Activated naive CD4-positive, alpha-beta T cell treated with anti-CD3 and anti-CD28 coated beads, Interleukin-2, amount 50 U/mL, for 24 hours (primary cell): ENCODE results near the gene TTC21A.
"Not testable (repeated sequence)": the region's sequence is repeated elsewhere in the genome, so short reads cannot be mapped to it uniquely, and the experiment has no call there.

ENCODE experiments used
- H3K27ac Mint-ChIP-seq: one replicate; pipeline ENCODE4 v1.8.0; 2021; ENCODE audit warnings: mild to moderate bottlenecking, mixed read lengths
- H3K27me3 Mint-ChIP-seq: one replicate; pipeline ENCODE4 v1.8.0; 2021; ENCODE audit warnings: mixed read lengths
- H3K36me3 Mint-ChIP-seq: one replicate; pipeline ENCODE4 v1.8.0; 2021; ENCODE audit warnings: mixed read lengths
- H3K4me1 Mint-ChIP-seq: one replicate; pipeline ENCODE4 v1.8.0; 2021; ENCODE audit warnings: mixed read lengths
- H3K4me3 Mint-ChIP-seq: one replicate; pipeline ENCODE4 v1.8.0; 2021; ENCODE audit warnings: mild to moderate bottlenecking, mixed read lengths
- H3K9me3 Mint-ChIP-seq: one replicate; pipeline ENCODE4 v1.8.0; 2021; ENCODE audit warnings: mixed read lengths

Gene TTC21A, protein sequence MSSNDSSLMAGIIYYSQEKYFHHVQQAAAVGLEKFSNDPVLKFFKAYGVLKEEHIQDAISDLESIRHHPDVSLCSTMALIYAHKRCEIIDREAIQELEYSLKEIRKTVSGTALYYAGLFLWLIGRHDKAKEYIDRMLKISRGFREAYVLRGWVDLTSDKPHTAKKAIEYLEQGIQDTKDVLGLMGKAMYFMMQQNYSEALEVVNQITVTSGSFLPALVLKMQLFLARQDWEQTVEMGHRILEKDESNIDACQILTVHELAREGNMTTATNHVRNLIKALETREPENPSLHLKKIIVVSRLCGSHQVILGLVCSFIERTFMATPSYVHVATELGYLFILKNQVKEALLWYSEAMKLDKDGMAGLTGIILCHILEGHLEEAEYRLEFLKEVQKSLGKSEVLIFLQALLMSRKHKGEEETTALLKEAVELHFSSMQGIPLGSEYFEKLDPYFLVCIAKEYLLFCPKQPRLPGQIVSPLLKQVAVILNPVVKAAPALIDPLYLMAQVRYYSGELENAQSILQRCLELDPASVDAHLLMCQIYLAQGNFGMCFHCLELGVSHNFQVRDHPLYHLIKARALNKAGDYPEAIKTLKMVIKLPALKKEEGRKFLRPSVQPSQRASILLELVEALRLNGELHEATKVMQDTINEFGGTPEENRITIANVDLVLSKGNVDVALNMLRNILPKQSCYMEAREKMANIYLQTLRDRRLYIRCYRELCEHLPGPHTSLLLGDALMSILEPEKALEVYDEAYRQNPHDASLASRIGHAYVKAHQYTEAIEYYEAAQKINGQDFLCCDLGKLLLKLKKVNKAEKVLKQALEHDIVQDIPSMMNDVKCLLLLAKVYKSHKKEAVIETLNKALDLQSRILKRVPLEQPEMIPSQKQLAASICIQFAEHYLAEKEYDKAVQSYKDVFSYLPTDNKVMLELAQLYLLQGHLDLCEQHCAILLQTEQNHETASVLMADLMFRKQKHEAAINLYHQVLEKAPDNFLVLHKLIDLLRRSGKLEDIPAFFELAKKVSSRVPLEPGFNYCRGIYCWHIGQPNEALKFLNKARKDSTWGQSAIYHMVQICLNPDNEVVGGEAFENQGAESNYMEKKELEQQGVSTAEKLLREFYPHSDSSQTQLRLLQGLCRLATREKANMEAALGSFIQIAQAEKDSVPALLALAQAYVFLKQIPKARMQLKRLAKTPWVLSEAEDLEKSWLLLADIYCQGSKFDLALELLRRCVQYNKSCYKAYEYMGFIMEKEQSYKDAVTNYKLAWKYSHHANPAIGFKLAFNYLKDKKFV (N-terminal part only)

GRCh38 chr3:39107388-39108199 is at the start of gene TTC21A, which contains the start of gene GORASP1:
Gene TTC21A, plus strand, starts transcription at chr3:39107680. Its CDS starts 158 bp downstream, at chr3:39107838.
Gene GORASP1, minus strand, starts transcription at chr3:39107627. Its CDS starts 86 bp downstream, at chr3:39107541.
- H3K4me1 Mint-ChIP-seq: peaks cover 50% of the 10 kb centered on the region
- peak within 1 kb of the TSS; percentile 89 for H3K4me3 Mint-ChIP-seq
- H3K36me3 Mint-ChIP-seq: no peaks in the 10 kb centered on the region
- H3K27me3 Mint-ChIP-seq: no peaks in the 10 kb centered on the region
- peak within 1 kb of the TSS; percentile 62 for H3K27ac Mint-ChIP-seq
- no peaks in the 10 kb centered on the region for H3K9me3 Mint-ChIP-seq

- not testable (repeated sequence) for H3K27me3 Mint-ChIP-seq, H3K9me3 Mint-ChIP-seq, H3K4me3 Mint-ChIP-seq, H3K27ac Mint-ChIP-seq
- Mint-ChIP-seq H3K4me1 (peaks cover 60% of the 10 kb centered on the region), H3K36me3 (peaks cover 13% of the 10 kb centered on the region)
Observed at GRCh38 chr3:39061228-39061627, 46.3 kb upstream of the TTC21A start.

DNA sequence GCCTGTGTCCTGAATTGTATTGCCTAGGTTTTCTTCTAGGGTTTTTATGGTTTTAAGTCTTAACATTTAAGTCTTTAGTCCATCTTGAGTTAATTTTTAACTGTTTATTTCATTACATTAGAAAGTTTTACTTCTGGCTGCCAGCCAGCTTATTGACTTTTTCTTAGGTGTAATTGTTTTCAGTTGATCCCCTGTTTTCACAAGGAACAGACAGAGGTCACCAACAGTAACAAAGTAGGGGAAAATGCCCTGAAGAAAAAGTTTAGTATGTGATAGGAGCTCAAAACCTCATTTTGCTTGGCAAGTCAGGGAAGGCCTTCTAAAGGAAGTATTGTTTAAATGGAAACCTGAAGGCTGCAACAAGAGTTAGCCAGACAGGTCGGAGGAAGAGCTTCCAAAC is 45.3 kb upstream of the TTC21A start:
- H3K27ac Mint-ChIP-seq: peak overlapping the region; percentile 82
- peaks cover 10% of the 10 kb centered on the region for H3K36me3 Mint-ChIP-seq
- H3K9me3 Mint-ChIP-seq: no peaks in the 10 kb centered on the region
- H3K4me3 Mint-ChIP-seq: peak overlapping the region; percentile 13
- H3K4me1 Mint-ChIP-seq: peaks cover 51% of the 10 kb centered on the region
- H3K27me3 Mint-ChIP-seq: no peaks in the 10 kb centered on the region

DNA sequence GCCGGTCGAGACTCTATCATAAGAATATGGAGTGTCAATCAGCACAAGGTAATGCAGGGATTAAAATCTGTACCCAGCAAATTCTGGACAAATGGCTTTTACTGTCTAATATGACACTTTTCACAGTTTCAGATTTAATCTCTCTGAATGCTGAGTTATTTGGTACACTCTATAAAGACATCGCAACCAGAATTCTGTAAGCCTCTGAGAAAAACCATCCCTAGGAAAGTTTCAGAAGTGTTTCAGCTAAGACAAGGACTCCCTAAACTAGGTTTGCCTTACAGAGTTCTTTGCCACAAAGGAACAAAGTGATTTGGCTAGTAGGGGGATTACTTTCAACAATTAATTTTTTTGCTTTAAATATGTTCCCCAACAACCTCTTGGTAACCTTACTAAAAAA is 44.3 kb upstream of the TTC21A start:
- Mint-ChIP-seq H3K36me3 (peaks cover 11% of the 10 kb centered on the region), H3K4me3 (no peak overlapping the region), H3K27me3 (no peaks in the 10 kb centered on the region), H3K27ac (no peak overlapping the region), H3K9me3 (no peaks in the 10 kb centered on the region), H3K4me1 (peaks cover 47% of the 10 kb centered on the region)

GRCh38 chr3:39064646-39065045 is 42.8 kb upstream of the TTC21A start:
- no peak overlapping the region for H3K27ac Mint-ChIP-seq
- peaks cover 11% of the 10 kb centered on the region for H3K36me3 Mint-ChIP-seq
- no peaks in the 10 kb centered on the region for H3K27me3 Mint-ChIP-seq
- H3K4me1 Mint-ChIP-seq: peaks cover 34% of the 10 kb centered on the region
- no peak overlapping the region for H3K4me3 Mint-ChIP-seq
- no peaks in the 10 kb centered on the region for H3K9me3 Mint-ChIP-seq

GRCh38 chr3:39065197-39065596 is 42.3 kb upstream of the TTC21A start:
- Mint-ChIP-seq H3K36me3 (peaks cover 11% of the 10 kb centered on the region), H3K9me3 (no peaks in the 10 kb centered on the region), H3K4me3 (no peak overlapping the region), H3K4me1 (peaks cover 30% of the 10 kb centered on the region), H3K27ac (no peak overlapping the region), H3K27me3 (no peaks in the 10 kb centered on the region)

GRCh38 chr3:39067286-39067685 is 40.2 kb upstream of the TTC21A start:
- peaks cover 10% of the 10 kb centered on the region for H3K36me3 Mint-ChIP-seq
- H3K9me3 Mint-ChIP-seq: no peaks in the 10 kb centered on the region
- no peak overlapping the region for H3K4me3 Mint-ChIP-seq
- H3K27ac Mint-ChIP-seq: no peak overlapping the region
- no peaks in the 10 kb centered on the region for H3K27me3 Mint-ChIP-seq
- H3K4me1 Mint-ChIP-seq: peaks cover 15% of the 10 kb centered on the region

DNA sequence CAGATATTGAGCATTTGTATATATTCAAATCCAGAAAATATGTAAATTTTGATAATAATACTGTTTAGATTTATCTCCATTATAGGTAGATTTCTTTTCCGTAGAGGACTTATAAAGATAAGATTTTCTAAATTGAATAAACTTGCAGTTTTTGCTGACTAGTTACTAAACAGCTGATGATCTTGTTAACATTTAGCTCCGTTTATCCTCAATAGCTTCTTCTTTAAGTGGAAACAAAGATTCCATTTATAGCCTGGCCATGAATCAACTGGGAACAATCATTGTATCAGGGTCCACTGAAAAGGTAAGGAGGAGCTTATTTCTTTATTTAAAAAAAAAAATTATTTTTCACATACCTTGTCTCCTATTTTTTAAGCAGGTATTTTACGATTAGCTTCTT is 38.9 kb upstream of the TTC21A start:
- Mint-ChIP-seq H3K9me3 (no peaks in the 10 kb centered on the region), H3K4me1 (peaks cover 12% of the 10 kb centered on the region), H3K4me3 (no peak overlapping the region), H3K36me3 (peaks cover 13% of the 10 kb centered on the region), H3K27ac (no peak overlapping the region), H3K27me3 (no peaks in the 10 kb centered on the region)

- H3K4me3 Mint-ChIP-seq: no peak overlapping the region
- H3K4me1 Mint-ChIP-seq: no peaks in the 10 kb centered on the region
- no peaks in the 10 kb centered on the region for H3K27me3 Mint-ChIP-seq
- H3K27ac Mint-ChIP-seq: no peak overlapping the region
- H3K9me3 Mint-ChIP-seq: no peaks in the 10 kb centered on the region
- H3K36me3 Mint-ChIP-seq: peaks cover 20% of the 10 kb centered on the region
Observed at GRCh38 chr3:39075910-39076309, 31.6 kb upstream of the TTC21A start.

DNA sequence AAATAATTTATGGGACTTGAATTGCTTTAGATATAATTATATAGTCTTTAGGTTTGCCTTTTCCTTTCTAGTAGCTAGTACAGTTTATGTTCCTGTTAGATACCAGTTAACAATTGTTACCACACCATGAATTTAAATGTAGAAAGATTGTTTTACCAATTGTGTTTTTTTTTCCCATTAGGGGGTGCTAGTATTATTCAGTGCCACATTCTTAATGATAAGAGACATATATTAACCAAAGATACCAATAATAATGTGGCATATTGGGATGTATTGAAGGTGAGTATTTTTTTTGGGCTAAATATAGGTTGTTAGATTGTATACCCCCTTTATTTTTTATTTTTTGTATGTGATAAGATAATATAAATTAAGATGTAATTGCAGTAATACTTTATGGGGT is 27.9 kb upstream of the TTC21A start:
- H3K4me1 Mint-ChIP-seq: peaks cover 10% of the 10 kb centered on the region
- H3K36me3 Mint-ChIP-seq: peaks cover 19% of the 10 kb centered on the region
- no peak overlapping the region for H3K4me3 Mint-ChIP-seq
- no peaks in the 10 kb centered on the region for H3K9me3 Mint-ChIP-seq
- H3K27me3 Mint-ChIP-seq: no peaks in the 10 kb centered on the region
- H3K27ac Mint-ChIP-seq: peak overlapping the region; percentile 33

DNA sequence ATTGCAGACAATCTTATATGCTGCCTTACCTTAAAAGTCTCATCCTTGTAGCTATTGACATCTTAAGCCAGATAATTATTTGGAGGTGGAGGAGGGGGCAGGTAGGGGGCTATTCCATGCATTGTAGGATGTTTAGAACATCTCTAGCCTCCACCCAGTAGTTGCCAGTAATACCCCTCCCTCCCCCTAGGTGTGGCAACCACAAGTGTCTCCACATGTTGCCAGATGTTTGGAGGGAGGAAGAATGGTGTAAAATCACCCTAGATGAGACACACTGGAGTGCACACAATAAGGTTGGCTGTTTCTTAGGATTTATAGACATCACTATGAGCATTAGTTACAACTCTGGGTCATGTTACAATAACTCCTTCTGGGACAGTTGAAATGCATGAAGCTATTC is 27.5 kb upstream of the TTC21A start:
- H3K27me3 Mint-ChIP-seq: no peaks in the 10 kb centered on the region
- H3K36me3 Mint-ChIP-seq: peaks cover 17% of the 10 kb centered on the region
- no peaks in the 10 kb centered on the region for H3K9me3 Mint-ChIP-seq
- H3K4me1 Mint-ChIP-seq: peaks cover 10% of the 10 kb centered on the region
- no peak overlapping the region for H3K4me3 Mint-ChIP-seq
- H3K27ac Mint-ChIP-seq: no peak overlapping the region

DNA sequence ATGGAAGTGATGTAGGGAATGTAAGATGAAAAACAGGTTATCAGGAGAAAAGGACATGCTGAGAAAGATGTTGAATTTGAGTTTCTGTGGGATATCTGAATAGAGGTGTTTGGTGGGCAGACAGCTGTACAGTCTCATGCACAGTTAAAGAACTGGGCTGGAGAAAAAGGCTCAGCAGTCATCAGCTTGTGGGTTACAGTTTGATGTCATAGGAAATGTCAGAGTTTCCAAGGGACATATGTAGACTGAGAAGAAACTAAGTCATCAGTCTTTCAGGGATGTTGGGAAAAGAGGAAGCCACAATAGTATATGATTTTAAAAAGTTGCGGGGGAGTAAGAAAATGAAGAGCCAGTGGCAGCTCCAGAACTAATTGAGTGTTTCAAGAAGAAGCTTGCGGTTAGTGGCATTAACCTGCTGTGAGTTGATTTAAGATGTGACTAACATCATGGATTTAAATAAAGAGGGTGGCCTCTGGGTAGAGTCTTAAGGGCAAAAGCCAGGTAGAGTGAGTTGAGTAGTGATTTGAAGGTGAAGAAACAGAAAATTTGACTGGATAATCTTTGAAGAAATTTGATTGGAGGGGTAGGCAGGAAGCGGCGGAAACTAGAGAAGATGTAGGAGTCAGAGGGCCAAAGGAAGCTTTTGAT is 24.7 kb upstream of the TTC21A start:
- Mint-ChIP-seq H3K27ac (peak overlapping the region; percentile 73), H3K4me3 (no peak overlapping the region), H3K36me3 (peaks cover 17% of the 10 kb centered on the region), H3K9me3 (no peaks in the 10 kb centered on the region), H3K4me1 (peaks cover 10% of the 10 kb centered on the region), H3K27me3 (no peaks in the 10 kb centered on the region)

GRCh38 chr3:39086144-39086543 is 21.3 kb upstream of the TTC21A start:
- Mint-ChIP-seq H3K9me3 (no peaks in the 10 kb centered on the region), H3K4me1 (peaks cover 10% of the 10 kb centered on the region), H3K27ac (no peak overlapping the region), H3K4me3 (no peak overlapping the region), H3K36me3 (peaks cover 13% of the 10 kb centered on the region), H3K27me3 (no peaks in the 10 kb centered on the region)

DNA sequence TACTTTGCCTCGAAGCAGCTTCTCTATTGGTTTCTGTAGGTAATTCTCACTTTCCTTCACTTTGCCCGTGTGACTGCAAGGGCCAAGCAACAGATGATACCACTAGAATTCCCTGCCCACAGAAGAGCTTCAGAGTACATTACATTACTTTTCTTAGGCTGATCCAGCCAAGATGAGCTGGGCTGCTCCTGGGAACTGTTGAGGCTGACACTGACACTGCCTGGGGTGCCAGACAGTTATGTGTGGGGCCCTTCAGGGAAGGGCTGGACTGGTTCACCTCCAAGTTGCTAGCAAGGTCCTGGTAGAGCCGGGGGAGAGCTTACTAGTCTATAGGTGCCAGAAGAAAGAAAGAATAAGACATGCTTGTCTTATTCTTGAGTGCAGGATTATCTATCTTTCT is 19.0 kb upstream of the TTC21A start:
- H3K27ac Mint-ChIP-seq: no peak overlapping the region
- peaks cover 13% of the 10 kb centered on the region for H3K36me3 Mint-ChIP-seq
- no peaks in the 10 kb centered on the region for H3K4me1 Mint-ChIP-seq
- no peaks in the 10 kb centered on the region for H3K9me3 Mint-ChIP-seq
- H3K4me3 Mint-ChIP-seq: no peak overlapping the region
- no peaks in the 10 kb centered on the region for H3K27me3 Mint-ChIP-seq
